IMR-90 (cell line): ENCODE results near the gene SCAMP1. TPM values are rescaled to one million over a fixed set of nuclear protein-coding genes. Genes with fewer than 3 reads are reported as not detected.

Experiments used
- ATAC-seq: fragments of 200-7000 bp; cut with Tn5 transposase; 2 replicates; pipeline ENCODE4 v1.9.1; 2020; ENCODE audit warnings: low read depth, mild to moderate bottlenecking, moderate library complexity
- BruUV-seq: library from RNA; stranded (reverse); fragments of 400-500 nt; replicated peaks from 2 replicates; lab custom pipeline; 2021; lab: Mats Ljungman, UMichigan
- CTCF ChIA-PET: fragments of 300-600 bp; formaldehyde crosslinking; extraction: SDS; loops from one replicate; lab custom pipeline; 2021; ENCODE audit warnings: antibody characterized with exemption; lab: Yijun Ruan, JAX
- POLR2A ChIA-PET: fragments of 300-600 bp; sonication (Branson Sonifier 250); formaldehyde crosslinking; loops from one replicate; lab custom pipeline; 2022; ENCODE audit warnings: antibody characterized with exemption; ENCODE audit not compliant: unreplicated experiment; lab: Charles Lee
- DNase-seq: peaks from one replicate; pipeline ENCODE4 v3.0.0; 2013
- H2AFZ ChIP-seq: replicated peaks from 2 replicates; pipeline ENCODE3; 2013; ENCODE audit warnings: low read length, mild to moderate bottlenecking; ENCODE audit not compliant: poor library complexity
- H2AK5ac ChIP-seq: 2 replicates; pipeline ENCODE4 v1.6.1; 2013; ENCODE audit warnings: low read depth, low read length, inconsistent platforms
- H2AK9ac ChIP-seq: replicated peaks from 2 replicates; pipeline ENCODE3; 2013; ENCODE audit warnings: mild to moderate bottlenecking, low read depth, low read length, moderate library complexity; ENCODE audit not compliant: poor library complexity
- H2BK120ac ChIP-seq: 2 replicates; pipeline ENCODE4 v1.6.1; 2013; ENCODE audit warnings: low read depth, low read length, inconsistent platforms
- H2BK15ac ChIP-seq: 3 replicates; pipeline ENCODE4 v1.6.1; 2013; ENCODE audit warnings: low read depth, low read length, inconsistent platforms
- H2BK20ac ChIP-seq: 2 replicates; pipeline ENCODE4 v1.6.1; 2013; ENCODE audit warnings: low read depth, mild to moderate bottlenecking, inconsistent platforms, low read length, moderate library complexity
- H2BK5ac ChIP-seq: 2 replicates; pipeline ENCODE4 v1.6.1; 2013; ENCODE audit warnings: mild to moderate bottlenecking, low read depth, low read length, inconsistent platforms; ENCODE audit not compliant: poor library complexity, severe bottlenecking
- H3K14ac ChIP-seq: replicated peaks from 2 replicates; pipeline ENCODE4 v1.6.1; 2013; ENCODE audit warnings: low read depth, low read length, inconsistent platforms
- H3K18ac ChIP-seq: 2 replicates; pipeline ENCODE4 v1.6.1; 2013; ENCODE audit warnings: low read depth, low read length, control low read depth
- H3K23ac ChIP-seq: 2 replicates; pipeline ENCODE4 v1.6.1; 2013; ENCODE audit warnings: low read depth, low read length, inconsistent platforms
- H3K27ac ChIP-seq: 2 replicates; pipeline ENCODE4 v1.5.1; 2013; ENCODE audit warnings: mild to moderate bottlenecking, control low read depth, low read length; ENCODE audit not compliant: insufficient read depth
- H3K27me3 ChIP-seq: 2 replicates; pipeline ENCODE4 v1.6.1; 2013; ENCODE audit warnings: low read length; ENCODE audit not compliant: control insufficient read depth, insufficient read depth
- H3K36me3 ChIP-seq: 2 replicates; pipeline ENCODE4 v1.6.1; 2013; ENCODE audit warnings: low read length, mixed read lengths; ENCODE audit not compliant: control insufficient read depth, insufficient read depth
- H3K4ac ChIP-seq: 2 replicates; pipeline ENCODE4 v1.6.1; 2013; ENCODE audit warnings: low read depth, low read length, inconsistent platforms
- H3K4me1 ChIP-seq: 2 replicates; pipeline ENCODE4 v1.6.1; 2013; ENCODE audit warnings: low read length, mixed read lengths; ENCODE audit not compliant: control insufficient read depth, insufficient read depth
- H3K4me2 ChIP-seq: 2 replicates; pipeline ENCODE4 v1.6.1; 2013; ENCODE audit warnings: low read depth, mild to moderate bottlenecking, control low read depth, low read length, moderate library complexity
- H3K4me3 ChIP-seq: 2 replicates; pipeline ENCODE4 v1.5.1; 2013; ENCODE audit warnings: low read depth, mild to moderate bottlenecking, control low read depth, low read length, moderate library complexity; ENCODE audit not compliant: insufficient read depth
- H3K56ac ChIP-seq: 2 replicates; pipeline ENCODE4 v1.6.1; 2013; ENCODE audit warnings: low read length, inconsistent platforms; ENCODE audit not compliant: insufficient read depth; ENCODE audit errors: extremely low read depth
- H3K79me1 ChIP-seq, 2 experiments: 2 replicates each; pipeline ENCODE4 v1.6.1; 2013; ENCODE audit warnings: low read length in 2 of 2, inconsistent platforms in 1 of 2, low read depth in 1 of 2
- H3K9ac ChIP-seq: 2 replicates; pipeline ENCODE4 v1.6.1; 2013; ENCODE audit warnings: low read depth, low read length, control low read depth
- H3K9me1 ChIP-seq: 2 replicates; pipeline ENCODE4 v1.6.1; 2013; ENCODE audit warnings: low read length, inconsistent platforms; ENCODE audit not compliant: insufficient read depth
- H3K9me3 ChIP-seq: 2 replicates; pipeline ENCODE4 v1.6.1; 2013; ENCODE audit warnings: low read length; ENCODE audit not compliant: control insufficient read depth, insufficient read depth
- H4K20me1 ChIP-seq: 2 replicates; pipeline ENCODE4 v1.6.1; 2013; ENCODE audit warnings: low read length, inconsistent platforms; ENCODE audit not compliant: insufficient read depth
- H4K5ac ChIP-seq: 2 replicates; pipeline ENCODE4 v1.6.1; 2013; ENCODE audit warnings: mild to moderate bottlenecking, low read depth, low read length, control low read depth
- H4K8ac ChIP-seq, 2 experiments: 2 replicates each; pipeline ENCODE4 v1.6.1; 2013; ENCODE audit warnings: low read depth in 2 of 2, low read length in 2 of 2, control low read depth in 1 of 2, inconsistent platforms in 1 of 2
- H4K91ac ChIP-seq: 2 replicates; pipeline ENCODE4 v1.6.1; 2013; ENCODE audit warnings: low read depth, low read length, inconsistent platforms; ENCODE audit not compliant: insufficient read depth
- CEBPB ChIP-seq: IDR thresholded peaks from 2 replicates; pipeline ENCODE4 v1.6.1; 2012; ENCODE audit warnings: low read depth, low read length, improper control_type of control experiment
- ELK1 ChIP-seq: fragments of 150-350 bp; IDR thresholded peaks from 2 replicates; pipeline ENCODE4 v1.6.1; 2016; ENCODE audit warnings: low read depth, mild to moderate bottlenecking, low read length, moderate library complexity, borderline replicate concordance
- FOS ChIP-seq: fragments of 150-350 bp; IDR thresholded peaks from 2 replicates; pipeline ENCODE4 v1.6.1; 2016; ENCODE audit warnings: low read depth, low read length
- MAZ ChIP-seq: IDR thresholded peaks from 2 replicates; pipeline ENCODE4 v1.6.1; 2012; ENCODE audit warnings: low read depth, mild to moderate bottlenecking, low read length, improper control_type of control experiment, moderate library complexity, borderline replicate concordance
- MXI1 ChIP-seq: IDR thresholded peaks from 2 replicates; pipeline ENCODE4 v1.6.1; 2012; ENCODE audit warnings: low read depth, mild to moderate bottlenecking, low read length, moderate library complexity, borderline replicate concordance
- POLR2A ChIP-seq: IDR thresholded peaks from 2 replicates; pipeline ENCODE4 v1.6.1; 2012; ENCODE audit warnings: mild to moderate bottlenecking, low read depth, low read length
- RFX5 ChIP-seq: IDR thresholded peaks from 2 replicates; pipeline ENCODE4 v1.8.0; 2012; ENCODE audit warnings: low read depth, mild to moderate bottlenecking, low read length, moderate library complexity
- USF2 ChIP-seq: fragments of 150-350 bp; IDR thresholded peaks from 2 replicates; pipeline ENCODE4 v1.6.1; 2017; ENCODE audit warnings: mild to moderate bottlenecking, antibody characterized with exemption, low read length, low read depth
- WGBS, 2 experiments: methylation state at CpG; one replicate each; pipeline versions ENCODE4 v1.1.5 to v1.1.7; 2013; ENCODE audit warnings: missing lambda C conversion rate in 2 of 2; ENCODE audit not compliant: insufficient read length in 1 of 2; ENCODE audit errors: extremely low coverage in 2 of 2; 5-methylcytosine and 5-hydroxymethylcytosine counted together
- dilution Hi-C: fragments of 300-500 bp; cut with HindIII; formaldehyde crosslinking; loops from one replicate; pipeline ENCODE4 v1.14.3; 2018; ENCODE audit warnings: low sequenced_read_pairs; ENCODE audit not compliant: unreplicated experiment
- in situ Hi-C: fragments of 300-500 bp; cut with MboI; formaldehyde crosslinking; loops from 3 replicates; pipeline ENCODE4 v1.14.3; 2019; ENCODE audit warnings: low sequenced_read_pairs, inconsistent platforms, mixed read lengths
- intact Hi-C: fragments of 100-400 bp; cut with micrococcal nuclease; formaldehyde crosslinking; loops from 2 replicates; pipeline ENCODE4 v1.10.0; 2022
- polyA plus RNA-seq, 3 experiments: library from polyadenylated mRNA; depleted of rRNA; stranded (reverse); fragments of >200 nt; gene quantifications; 2 replicates each; pipeline ENCODE4 v1.2.3, GENCODE V29; 2012; ENCODE audit warnings: low replicate concordance in 1 of 3
- total RNA-seq: library from RNA; depleted of rRNA; stranded (reverse); fragments of >200 nt; gene quantifications from 2 replicates; pipeline ENCODE4 v1.2.3, GENCODE V29; 2012

The SCAMP1 gene
- total and polyA plus RNA-seq, 2 of the 4 experiments (the other 2 are of a cell fraction) = 13.5 to 114 TPM

- intact Hi-C loops = no loop called here
- DNase-seq (no peak), ATAC-seq (no peak)
- BruUV-seq = no TSS peak
- no peak for TF ChIP-seq POLR2A
- no peak for TF ChIP-seq FOS
- no peak for TF ChIP-seq ELK1
- TF ChIP-seq MXI1 = no peak
- TF ChIP-seq RFX5 = no peak
- TF ChIP-seq USF2 = no peak
- no peak for TF ChIP-seq CEBPB
- no peak for TF ChIP-seq MAZ
- Histone ChIP-seq H2BK15ac (no peak overlapping the region), H3K9ac (no peak overlapping the region), H4K5ac (no peak overlapping the region), H2BK120ac (no peak overlapping the region), H3K14ac (0 out of 2 replicates have a peak overlapping the region, but pooled peaks have one; percentile 21), H3K4me2 (no peak overlapping the region), H3K79me1 (peaks cover 48 to 84% of the 10 kb centered on the region in 2 experiments), H3K18ac (no peak overlapping the region), H2BK20ac (no peak overlapping the region), H3K4me3 (no peak overlapping the region), H3K23ac (no peak overlapping the region), H2AK5ac (peak overlapping the region; percentile 6; the same call in 1 of the 2 replicates), H3K27ac (no peak overlapping the region), H4K91ac (no peak overlapping the region), H3K4ac (no peak overlapping the region), H2AFZ (no peak overlapping the region), H3K9me3 (no peaks in the 10 kb centered on the region), H3K4me1 (peaks cover 16% of the 10 kb centered on the region; the same call in 1 of the 2 replicates), H2AK9ac (no peak overlapping the region), H3K27me3 (no peaks in the 10 kb centered on the region), H4K20me1 (peaks cover 47% of the 10 kb centered on the region), H3K9me1 (peaks cover 19% of the 10 kb centered on the region), H3K36me3 (peaks cover 13% of the 10 kb centered on the region), H3K56ac (no peak overlapping the region), H4K8ac (peak overlapping the region in 1 of 2 experiments; percentile 4; a peak in 1 of 4 replicates), H2BK5ac (no peak overlapping the region)
- dilution Hi-C loops = no loop called here
- CTCF ChIA-PET = no interaction called here
- in situ Hi-C loops = no loop called here
- WGBS, 2 experiments = 80% methylated on average over 2 of the region's 6 CpGs; no CpG with 5 or more reads in 1 of the 2 experiments
- POLR2A ChIA-PET = interaction anchor here (0.7 to 1.0 kb wide), 2 partner anchors 9 to 172 kb away, joined by 3 to 4 read pairs; no protein-coding TSS in a partner anchor
Measured at GRCh38 chr5:78495800-78496199, 135.4 kb downstream of the SCAMP1 start.
